K562 (cell line): ENCODE data around the gene SLC35G3. TPM values are rescaled to one million over a fixed set of nuclear protein-coding genes. Genes with fewer than 3 reads are reported as not detected.

Experiments
- ATAC-seq: fragments of 200-7000 bp; cut with Tn5 transposase; 3 replicates; pipeline ENCODE4 v1.9.1; 2020; ENCODE audit warnings: moderate library complexity
- BruUV-seq: library from RNA; stranded (reverse); fragments of 400-500 nt; replicated peaks from 2 replicates; lab custom pipeline; 2021; lab: Mats Ljungman, UMichigan
- CTCF ChIA-PET: fragments of 300-600 bp; formaldehyde crosslinking; extraction: SDS; loops from one replicate; lab custom pipeline; 2021; ENCODE audit warnings: low intra/inter-chr PET ratio; lab: Yijun Ruan, JAX
- POLR2A ChIA-PET: fragments of 300-600, 350-650 bp; sonication (Branson Sonifier 250); formaldehyde crosslinking; extraction: SDS; loops from one replicate; lab custom pipeline; 2021; ENCODE audit warnings: antibody characterized with exemption, inconsistent platforms; lab: Yijun Ruan, JAX
- DNase-seq, 4 experiments: peaks; one replicate each; pipeline versions ENCODE4 v3.0.0 to v3.0.0-alpha.2; 2011 to 2018; ENCODE audit warnings: low spot score in 3 of 4, mixed read lengths in 3 of 4; ENCODE audit errors: extremely low read depth in 1 of 4
- FAIRE-seq: peaks from 2 replicates; lab custom pipeline; 2011; peaks lifted over from hg19 to GRCh38; lab: Jason Lieb, UNC
- H2AFZ ChIP-seq: 2 replicates; pipeline ENCODE4 v1.6.0; 2011; ENCODE audit warnings: low read depth, low read length, control low read depth, inconsistent platforms
- H3K27ac ChIP-seq: fragments of 200-600 bp; 3 replicates; pipeline ENCODE4 v1.8.0; 2011; ENCODE audit warnings: low read depth, mild to moderate bottlenecking, control low read depth, inconsistent platforms, low read length, moderate library complexity, mixed read lengths; ENCODE audit errors: extremely low read depth
- H3K27me3 ChIP-seq, 2 experiments: fragments of 300-600 bp in 1 of 2; 2 replicates in 1 of 2; 3 replicates in 1 of 2; pipeline versions ENCODE4 v1.6.0 to v1.8.0; 2011; ENCODE audit warnings: inconsistent platforms in 2 of 2, low read length in 2 of 2, mild to moderate bottlenecking in 1 of 2, mixed read lengths in 1 of 2, moderate library complexity in 1 of 2; ENCODE audit not compliant: control insufficient read depth in 2 of 2, insufficient read depth in 2 of 2
- H3K36me3 ChIP-seq: fragments of 300-600 bp; 3 replicates; pipeline ENCODE4 v1.8.0; 2011; ENCODE audit warnings: mild to moderate bottlenecking, low read length, inconsistent platforms; ENCODE audit not compliant: control insufficient read depth, insufficient read depth
- H3K4me1 ChIP-seq, 2 experiments: fragments of 200-600 bp in 1 of 2; replicated peaks in 1 of 2; 2 replicates in 1 of 2; 3 replicates in 1 of 2; pipeline versions ENCODE4 v1.5.1 to v1.8.0; 2011; ENCODE audit warnings: inconsistent platforms in 2 of 2, low read length in 2 of 2, mild to moderate bottlenecking in 1 of 2, mixed read lengths in 1 of 2, moderate library complexity in 1 of 2; ENCODE audit not compliant: control insufficient read depth in 2 of 2, insufficient read depth in 2 of 2
- H3K4me2 ChIP-seq: 2 replicates; pipeline ENCODE4 v1.6.1; 2011; ENCODE audit warnings: low read length, control low read depth, inconsistent platforms, mixed read lengths; ENCODE audit not compliant: insufficient read depth
- H3K4me3 ChIP-seq: fragments of 200-600 bp; sonication (generic), shearing (Covaris generic); 2 replicates; pipeline ENCODE4 v1.5.1; 2016; ENCODE audit warnings: control low read depth, inconsistent platforms
- H3K79me2 ChIP-seq: fragments of 200-600 bp; 3 replicates; pipeline ENCODE4 v1.8.0; 2011; ENCODE audit warnings: low read length, inconsistent platforms; ENCODE audit not compliant: control insufficient read depth, insufficient read depth
- H3K9ac ChIP-seq, 2 experiments: 2 replicates each; pipeline versions ENCODE4 v1.6.0 to v1.6.1; 2011; ENCODE audit warnings: low read depth in 2 of 2, low read length in 2 of 2, control low read depth in 1 of 2, inconsistent platforms in 1 of 2, mild to moderate bottlenecking in 1 of 2, mixed read lengths in 1 of 2; ENCODE audit not compliant: insufficient read depth in 1 of 2
- H3K9me1 ChIP-seq: one replicate; pipeline ENCODE4 v1.6.0; 2011; ENCODE audit warnings: inconsistent platforms, mild to moderate bottlenecking, low read length, moderate library complexity; ENCODE audit not compliant: control insufficient read depth, insufficient read depth
- H3K9me3 ChIP-seq: replicated peaks from 2 replicates; pipeline ENCODE4 v1.5.1; 2011; ENCODE audit warnings: low read depth, low read length, inconsistent platforms; ENCODE audit not compliant: control insufficient read depth, insufficient read depth
- H4K20me1 ChIP-seq: replicated peaks from 2 replicates; pipeline ENCODE4 v1.6.1; 2011; ENCODE audit warnings: low read length, inconsistent platforms, mixed read lengths; ENCODE audit not compliant: control insufficient read depth, insufficient read depth
- CREB3 ChIP-seq: fragments of 450-650 bp; conservative IDR thresholded peaks from 2 replicates; pipeline ENCODE4 v1.6.1; 2016; ENCODE audit warnings: missing genetic modification characterization, low read depth, mild to moderate bottlenecking, missing compliant biosample characterization, moderate library complexity
- CXXC5 ChIP-seq: fragments of 250-450 bp; sonication (Bioruptor Pico); IDR thresholded peaks from 2 replicates; pipeline ENCODE4 v1.8.0; 2022; ENCODE audit warnings: inconsistent platforms, mild to moderate bottlenecking, moderate library complexity
- L3MBTL2 ChIP-seq: fragments of 450-650 bp; IDR thresholded peaks from 2 replicates; pipeline ENCODE4 v1.6.1; 2016; ENCODE audit warnings: mild to moderate bottlenecking, moderate library complexity
- MAFF ChIP-seq: IDR thresholded peaks from 2 replicates; pipeline ENCODE4 v1.6.1; 2012; ENCODE audit warnings: low read length, improper control_type of control experiment
- TEAD2 ChIP-seq: fragments of 450-650 bp; IDR thresholded peaks from 2 replicates; pipeline ENCODE4 v1.6.1; 2016; ENCODE audit warnings: missing genetic modification characterization, control low read depth, missing compliant biosample characterization
- ZNF311 ChIP-seq: fragments of 250-450 bp; sonication (Bioruptor Pico); IDR thresholded peaks from 2 replicates; pipeline ENCODE4 v1.4.0; 2020; ENCODE audit warnings: mild to moderate bottlenecking, moderate library complexity
- ZNF408 ChIP-seq: fragments of 250-450 bp; sonication (Bioruptor Pico); IDR thresholded peaks from 2 replicates; pipeline ENCODE4 v1.4.0; 2020; ENCODE audit warnings: low read depth, mild to moderate bottlenecking, moderate library complexity
- ZNF507 ChIP-seq: conservative IDR thresholded peaks from 2 replicates; pipeline ENCODE4 v1.6.1; 2017; ENCODE audit warnings: missing genetic modification characterization, missing compliant biosample characterization
- WGBS: fragments of 100-300 bp; shearing (Covaris generic); methylation state at CpG from one replicate; pipeline ENCODE4 v1.1.6; 2016; ENCODE audit warnings: low coverage, mixed read lengths; ENCODE audit not compliant: insufficient coverage; ENCODE audit errors: missing lambda C conversion rate; 5-methylcytosine and 5-hydroxymethylcytosine counted together
- in situ Hi-C: fragments of 300-500 bp; cut with MboI; formaldehyde crosslinking; loops from 4 replicates; pipeline ENCODE4 v1.15.0; 2018; ENCODE audit warnings: inconsistent platforms, mixed read lengths
- intact Hi-C: fragments of 100-400 bp; cut with micrococcal nuclease; formaldehyde crosslinking; loops from 2 replicates; pipeline ENCODE4 v1.14.2; 2022
- polyA plus RNA-seq, 8 experiments: library from polyadenylated mRNA; depleted of rRNA in 4 of 8; stranded (reverse) in 5 of 8; unstranded in 3 of 8; fragments of >200 nt; fragmentation: Nextera tagmentation in 2 of 8; fragmentation: Illumina TruSeq in 1 of 8; extraction: Ambion mirVana in 2 of 8; extraction: Trizol in 1 of 8; gene quantifications; 2 replicates each; pipeline versions ENCODE4 v1.2.1 to v1.2.3, GENCODE V29; 2011 to 2014; ENCODE audit warnings: inconsistent platforms in 1 of 8, missing spikeins in 1 of 8
- total RNA-seq, 7 experiments: library from RNA; depleted of rRNA in 6 of 7; stranded (reverse); fragments of >200 nt in 6 of 7; fragmentation: Illumina TruSeq in 2 of 7; extraction: Trizol in 2 of 7; gene quantifications; 2 replicates each; pipeline versions ENCODE4 v1.2.1 to v1.2.3, GENCODE V29; 2011 to 2021; ENCODE audit warnings: low replicate concordance in 1 of 7
- TF ChIP-seq, protein P1 (sequence below): fragments of 250-450 bp; sonication (Bioruptor Pico); IDR thresholded peaks from 2 replicates; pipeline ENCODE4 v1.5.0; 2021; ENCODE audit warnings: mild to moderate bottlenecking, borderline replicate concordance
- TF ChIP-seq, protein P2 (sequence below): sonication (generic); formaldehyde crosslinking; IDR thresholded peaks from 2 replicates; pipeline ENCODE4 v1.9.0; 2022; ENCODE audit warnings: mild to moderate bottlenecking, missing genetic modification reagents
- TF ChIP-seq, protein P3 (sequence below), 2 experiments: fragments of 150-350 bp in 1 of 2; IDR thresholded peaks; 2 replicates each; pipeline ENCODE4 v1.6.1; 2012 to 2016; ENCODE audit warnings: low read depth in 2 of 2, low read length in 2 of 2, mild to moderate bottlenecking in 1 of 2, moderate library complexity in 1 of 2

The SLC35G3 gene
- total and polyA plus RNA-seq, 9 of the 15 experiments (the other 6 are each of a cell fraction or from before 2014, with no cell fraction given): not detected

DNA sequence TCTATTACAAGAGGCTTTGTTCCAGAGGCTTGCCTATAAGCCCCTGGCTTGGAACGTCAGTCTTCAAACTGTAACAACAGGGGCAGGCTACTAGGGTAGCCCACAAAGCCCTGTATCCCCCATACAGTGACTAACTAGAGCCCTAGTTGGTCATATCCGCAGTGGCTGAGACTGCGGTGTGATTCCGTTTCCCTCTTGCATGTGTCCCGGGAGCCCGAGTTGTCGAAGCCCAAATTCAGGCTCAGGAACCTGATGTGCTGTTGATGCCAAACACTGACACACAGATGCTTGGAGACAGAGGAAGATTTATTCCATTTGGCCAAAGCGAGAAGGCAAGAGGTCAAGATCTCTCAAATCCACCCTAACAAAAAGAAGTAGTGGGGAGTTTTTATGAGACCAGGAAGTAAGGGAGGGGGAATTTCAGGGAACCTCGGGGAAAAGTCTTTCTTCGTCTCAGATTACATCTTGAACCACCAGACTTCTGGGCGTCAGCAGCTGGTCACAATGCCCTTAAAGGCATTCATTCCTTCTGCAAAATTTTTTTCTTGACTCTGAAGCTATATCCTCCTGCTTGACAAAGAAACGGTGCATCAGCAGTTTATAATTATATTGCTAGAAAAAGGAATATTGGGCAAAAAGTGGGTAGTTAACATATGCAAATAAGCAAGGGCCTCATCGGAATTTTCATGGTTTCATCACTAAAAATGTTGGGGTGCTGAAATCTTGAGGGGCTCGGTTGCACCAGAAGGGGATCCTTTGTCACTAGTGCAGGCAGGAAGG is 49.6 kb upstream of the SLC35G3 start:
- H3K27me3 ChIP-seq: peaks cover 7 to 31% of the 10 kb centered on the region in 2 experiments; a peak in 4 of 5 replicates
- H3K36me3 ChIP-seq: no peaks in the 10 kb centered on the region
- DNase-seq (no peak), FAIRE-seq (no peak), ATAC-seq (peak; percentile 12; the same call in 2 of the 3 replicates)
- no peak overlapping the region for H3K4me2 ChIP-seq
- in situ Hi-C loops (no loop called here), intact Hi-C loops (no loop called here)
- H4K20me1 ChIP-seq: no peaks in the 10 kb centered on the region
- CTCF ChIA-PET: no interaction called here
- H3K4me3 ChIP-seq: peak overlapping the region; percentile 36
- H3K4me1 ChIP-seq: peaks cover 3 to 12% of the 10 kb centered on the region in 2 experiments; a peak in 4 of 5 replicates
- peak overlapping the region; percentile 25; the same call in 1 of the 2 replicates for H2AFZ ChIP-seq
- H3K9ac ChIP-seq: no peak overlapping the region
- WGBS: 3% methylated on average over 14 of the region's 14 CpGs
- H3K9me1 ChIP-seq: no peaks in the 10 kb centered on the region
- no TSS peak for BruUV-seq
- no peak overlapping the region for H3K27ac ChIP-seq
- no peaks in the 10 kb centered on the region for H3K79me2 ChIP-seq
- POLR2A ChIA-PET: no interaction called here
- no peaks in the 10 kb centered on the region for H3K9me3 ChIP-seq
- TF ChIP-seq, protein P1, sequence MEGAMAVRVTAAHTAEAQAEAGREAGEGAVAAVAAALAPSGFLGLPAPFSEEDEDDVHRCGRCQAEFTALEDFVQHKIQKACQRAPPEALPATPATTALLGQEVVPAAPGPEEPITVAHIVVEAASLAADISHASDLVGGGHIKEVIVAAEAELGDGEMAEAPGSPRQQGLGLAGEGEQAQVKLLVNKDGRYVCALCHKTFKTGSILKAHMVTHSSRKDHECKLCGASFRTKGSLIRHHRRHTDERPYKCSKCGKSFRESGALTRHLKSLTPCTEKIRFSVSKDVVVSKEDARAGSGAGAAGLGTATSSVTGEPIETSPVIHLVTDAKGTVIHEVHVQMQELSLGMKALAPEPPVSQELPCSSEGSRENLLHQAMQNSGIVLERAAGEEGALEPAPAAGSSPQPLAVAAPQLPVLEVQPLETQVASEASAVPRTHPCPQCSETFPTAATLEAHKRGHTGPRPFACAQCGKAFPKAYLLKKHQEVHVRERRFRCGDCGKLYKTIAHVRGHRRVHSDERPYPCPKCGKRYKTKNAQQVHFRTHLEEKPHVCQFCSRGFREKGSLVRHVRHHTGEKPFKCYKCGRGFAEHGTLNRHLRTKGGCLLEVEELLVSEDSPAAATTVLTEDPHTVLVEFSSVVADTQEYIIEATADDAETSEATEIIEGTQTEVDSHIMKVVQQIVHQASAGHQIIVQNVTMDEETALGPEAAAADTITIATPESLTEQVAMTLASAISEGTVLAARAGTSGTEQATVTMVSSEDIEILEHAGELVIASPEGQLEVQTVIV: no peak
- TF ChIP-seq, protein P2, sequence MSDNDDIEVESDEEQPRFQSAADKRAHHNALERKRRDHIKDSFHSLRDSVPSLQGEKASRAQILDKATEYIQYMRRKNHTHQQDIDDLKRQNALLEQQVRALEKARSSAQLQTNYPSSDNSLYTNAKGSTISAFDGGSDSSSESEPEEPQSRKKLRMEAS (CRISPR knock-in tag): no peak
- no peak for TF ChIP-seq CREB3 (tag)
- peak; percentile 26; the same call in 1 of the 2 replicates for TF ChIP-seq L3MBTL2
- no peak for TF ChIP-seq TEAD2 (tag)
- TF ChIP-seq ZNF507 (tag): no peak
- no peak for TF ChIP-seq ZNF408 (CRISPR knock-in tag)
- TF ChIP-seq, protein P3, sequence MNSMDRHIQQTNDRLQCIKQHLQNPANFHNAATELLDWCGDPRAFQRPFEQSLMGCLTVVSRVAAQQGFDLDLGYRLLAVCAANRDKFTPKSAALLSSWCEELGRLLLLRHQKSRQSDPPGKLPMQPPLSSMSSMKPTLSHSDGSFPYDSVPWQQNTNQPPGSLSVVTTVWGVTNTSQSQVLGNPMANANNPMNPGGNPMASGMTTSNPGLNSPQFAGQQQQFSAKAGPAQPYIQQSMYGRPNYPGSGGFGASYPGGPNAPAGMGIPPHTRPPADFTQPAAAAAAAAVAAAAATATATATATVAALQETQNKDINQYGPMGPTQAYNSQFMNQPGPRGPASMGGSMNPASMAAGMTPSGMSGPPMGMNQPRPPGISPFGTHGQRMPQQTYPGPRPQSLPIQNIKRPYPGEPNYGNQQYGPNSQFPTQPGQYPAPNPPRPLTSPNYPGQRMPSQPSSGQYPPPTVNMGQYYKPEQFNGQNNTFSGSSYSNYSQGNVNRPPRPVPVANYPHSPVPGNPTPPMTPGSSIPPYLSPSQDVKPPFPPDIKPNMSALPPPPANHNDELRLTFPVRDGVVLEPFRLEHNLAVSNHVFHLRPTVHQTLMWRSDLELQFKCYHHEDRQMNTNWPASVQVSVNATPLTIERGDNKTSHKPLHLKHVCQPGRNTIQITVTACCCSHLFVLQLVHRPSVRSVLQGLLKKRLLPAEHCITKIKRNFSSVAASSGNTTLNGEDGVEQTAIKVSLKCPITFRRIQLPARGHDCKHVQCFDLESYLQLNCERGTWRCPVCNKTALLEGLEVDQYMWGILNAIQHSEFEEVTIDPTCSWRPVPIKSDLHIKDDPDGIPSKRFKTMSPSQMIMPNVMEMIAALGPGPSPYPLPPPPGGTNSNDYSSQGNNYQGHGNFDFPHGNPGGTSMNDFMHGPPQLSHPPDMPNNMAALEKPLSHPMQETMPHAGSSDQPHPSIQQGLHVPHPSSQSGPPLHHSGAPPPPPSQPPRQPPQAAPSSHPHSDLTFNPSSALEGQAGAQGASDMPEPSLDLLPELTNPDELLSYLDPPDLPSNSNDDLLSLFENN (IDR thresholded peaks at IDR 0.05; ENCODE audit: low read depth in 2 of 2, low read length in 2 of 2): no peak
- no peak for TF ChIP-seq ZNF311 (CRISPR knock-in tag)
- TF ChIP-seq CXXC5 (CRISPR knock-in tag): no peak
- 0 out of 2 replicates have a peak, but pooled peaks have one; percentile 6 for TF ChIP-seq MAFF
